Breast epithelium (tissue), 4 donors: ENCODE data around the gene PRRC2B. TPM values are rescaled to one million over a fixed set of nuclear protein-coding genes. Genes with fewer than 3 reads are reported as not detected.
A peak's percentile ranks its signal among the peaks of the same experiment; 100 is the strongest.

Source experiments
- DNase-seq, 2 donors: peaks; one replicate each; pipeline ENCODE4 v3.0.0-alpha.2; 2019; ENCODE audit warnings: low spot score in 2 of 2
- H3K27ac ChIP-seq, 2 donors: fragments of 200-600 bp; sonication (generic) in 1 of 2; one replicate each; pipeline ENCODE4 v1.5.1; 2016 to 2019; ENCODE audit warnings: mild to moderate bottlenecking in 1 of 2
- H3K27me3 ChIP-seq, 2 donors: fragments of 200-600 bp; sonication (generic) in 1 of 2; one replicate each; pipeline versions ENCODE4 v1.5.1 to v1.6.0; 2017 to 2019; ENCODE audit warnings: control low read depth in 1 of 2, mild to moderate bottlenecking in 1 of 2
- H3K36me3 ChIP-seq: fragments of 200-600 bp; one replicate; pipeline ENCODE4 v1.5.1; 2019
- H3K4me1 ChIP-seq, 2 donors: fragments of 200-600 bp; sonication (generic); one replicate each; pipeline ENCODE4 v1.5.1; 2016 to 2019; ENCODE audit warnings: control low read depth in 1 of 2
- H3K4me3 ChIP-seq, 3 donors: fragments of 200-600 bp; sonication (generic); 1 replicate in 2 of 3; 2 replicates in 1 of 3; pipeline ENCODE4 v1.5.1; 2016 to 2019; ENCODE audit warnings: mild to moderate bottlenecking in 3 of 3, moderate library complexity in 2 of 3
- H3K9me3 ChIP-seq, 2 donors: fragments of 200-600 bp; sonication (generic) in 1 of 2; one replicate each; pipeline ENCODE4 v1.5.1; 2016 to 2019; ENCODE audit warnings: control low read depth in 1 of 2
- CTCF ChIP-seq, 3 donors: fragments of 450-650 bp; IDR thresholded peaks; one replicate each; pipeline ENCODE4 v1.5.1; 2016 to 2017; ENCODE audit warnings: antibody characterized with exemption in 3 of 3, mild to moderate bottlenecking in 3 of 3, moderate library complexity in 3 of 3
- POLR2A ChIP-seq: fragments of 450-650 bp; IDR thresholded peaks from one replicate; pipeline ENCODE4 v1.6.1; 2016; ENCODE audit warnings: antibody characterized with exemption, mild to moderate bottlenecking, moderate library complexity
- POLR2AphosphoS5 ChIP-seq, 3 donors: sonication (generic); formaldehyde crosslinking; IDR thresholded peaks; one replicate each; pipeline ENCODE4 v1.6.1; 2017; ENCODE audit warnings: antibody characterized with exemption in 3 of 3
- intact Hi-C: fragments of 100-400 bp; cut with DNase I; formaldehyde crosslinking; loops from one replicate; pipeline ENCODE4 v1.15.1; 2023; ENCODE audit warnings: low total_unique reads
- total RNA-seq, 3 donors: library from RNA; depleted of rRNA; stranded (reverse); fragments of >200 nt; gene quantifications; one replicate each; pipeline ENCODE4 v1.1.0, GENCODE V29; 2016

Gene PRRC2B
- total RNA-seq, 3 donors from 2014 or later = 95.9 to 143 (median 102) TPM

- Histone ChIP-seq H3K4me1 (no peaks in the 10 kb centered on the region), H3K27me3 (no peaks in the 10 kb centered on the region), H3K27ac (no peak overlapping the region), H3K9me3 (no peaks in the 10 kb centered on the region), H3K4me3 (no peak overlapping the region), H3K36me3 (peaks cover 30% of the 10 kb centered on the region)
- no peak for TF ChIP-seq CTCF (IDR thresholded peaks at IDR 0.05)
- TF ChIP-seq POLR2A = no peak
- intact Hi-C loops = no loop called here
- no peak for DNase-seq
These were observed 96.6 kb downstream of the PRRC2B start for GRCh38 chr9:131490514-131490913.

- Histone ChIP-seq H3K36me3 (peaks cover 34% of the 10 kb centered on the region), H3K4me3 (no peak overlapping the region), H3K27me3 (no peaks in the 10 kb centered on the region), H3K9me3 (no peaks in the 10 kb centered on the region), H3K27ac (peak overlapping the region in 1 of 2 donors; percentile 36), H3K4me1 (no peaks in the 10 kb centered on the region)
- no peak for DNase-seq
- no peak for TF ChIP-seq POLR2A
- TF ChIP-seq POLR2AphosphoS5 (IDR thresholded peaks at IDR 0.05) = no peak
- TF ChIP-seq CTCF (IDR thresholded peaks at IDR 0.05) = no peak
- intact Hi-C loops = no loop called here
These were observed 97.3 kb downstream of the PRRC2B start for GRCh38 chr9:131491001-131491710.

GRCh38 chr9:131492070-131492469 is 98.2 kb downstream of the PRRC2B start:
- DNase-seq = no peak
- no peaks in the 10 kb centered on the region for H3K27me3 ChIP-seq
- no peaks in the 10 kb centered on the region for H3K4me1 ChIP-seq
- peak overlapping the region in 1 of 2 donors; percentile 36 for H3K27ac ChIP-seq
- no peaks in the 10 kb centered on the region for H3K9me3 ChIP-seq
- H3K36me3 ChIP-seq = peaks cover 39% of the 10 kb centered on the region
- TF ChIP-seq POLR2AphosphoS5 (IDR thresholded peaks at IDR 0.05) (no peak), POLR2A (no peak), CTCF (IDR thresholded peaks at IDR 0.05) (no peak)
- intact Hi-C loops = no loop called here
- H3K4me3 ChIP-seq = no peak overlapping the region

- no peak overlapping the region for H3K27ac ChIP-seq
- no peak overlapping the region for H3K4me3 ChIP-seq
- no peaks in the 10 kb centered on the region for H3K9me3 ChIP-seq
- DNase-seq = no peak
- intact Hi-C loops = no loop called here
- TF ChIP-seq POLR2A (no peak), CTCF (IDR thresholded peaks at IDR 0.05) (no peak), POLR2AphosphoS5 (IDR thresholded peaks at IDR 0.05) (no peak)
- H3K4me1 ChIP-seq = no peaks in the 10 kb centered on the region
- H3K36me3 ChIP-seq = peaks cover 32% of the 10 kb centered on the region
- no peaks in the 10 kb centered on the region for H3K27me3 ChIP-seq
These were observed 100.5 kb downstream of the PRRC2B start for GRCh38 chr9:131494296-131494870.

GRCh38 chr9:131495785-131496184 is 101.9 kb downstream of the PRRC2B start:
- no peak for DNase-seq
- no peaks in the 10 kb centered on the region for H3K27me3 ChIP-seq
- no peaks in the 10 kb centered on the region for H3K9me3 ChIP-seq
- no peaks in the 10 kb centered on the region for H3K4me1 ChIP-seq
- TF ChIP-seq POLR2AphosphoS5 (IDR thresholded peaks at IDR 0.05) (no peak), CTCF (IDR thresholded peaks at IDR 0.05) (no peak), POLR2A (no peak)
- peaks cover 22% of the 10 kb centered on the region for H3K36me3 ChIP-seq
- intact Hi-C loops = no loop called here
- H3K4me3 ChIP-seq = no peak overlapping the region
- H3K27ac ChIP-seq = no peak overlapping the region
